C1 segment of cervical spinal cord (tissue), 14 donors: ENCODE results near the gene NXF1.
A peak's percentile ranks its signal among the peaks of the same experiment; 100 is the strongest.
"Not testable (repeated sequence)": the region's sequence is repeated elsewhere in the genome, so short reads cannot be mapped to it uniquely, and the experiment has no call there.

Source experiments
- DNase-seq, 14 donors: peaks; one replicate each; lab custom pipeline; 2025; lab: John Stamatoyannopoulos, UW

The NXF1 gene

GRCh38 chr11:62805076-62805892, at the start of gene NXF1:
TSS of gene NXF1 (minus strand) at chr11:62805440. CDS start at chr11:62805356, 84 bp downstream.
- peak; percentile 78 to 96 (median 90) for DNase-seq

- DNase-seq: no peak
Measured at GRCh38 chr11:62854013-62854824, 49.0 kb upstream of the NXF1 start.

- no peak for DNase-seq
Measured at GRCh38 chr11:62853279-62853965, 48.2 kb upstream of the NXF1 start.

- no peak for DNase-seq
Measured at GRCh38 chr11:62852523-62853188, 47.4 kb upstream of the NXF1 start.

- no peak for DNase-seq
Measured at GRCh38 chr11:62851807-62852522, 46.7 kb upstream of the NXF1 start.

- no peak for DNase-seq
Measured at GRCh38 chr11:62850911-62851806, 45.9 kb upstream of the NXF1 start.

GRCh38 chr11:62847767-62848314, 42.6 kb upstream of the NXF1 start:
- no peak for DNase-seq

- DNase-seq: no peak
Measured at GRCh38 chr11:62846177-62846576, 40.9 kb upstream of the NXF1 start.

- no peak for DNase-seq
Measured at GRCh38 chr11:62844154-62844553, 38.9 kb upstream of the NXF1 start.

GRCh38 chr11:62843466-62843865, 38.2 kb upstream of the NXF1 start:
- DNase-seq: no peak

GRCh38 chr11:62842891-62843290, 37.7 kb upstream of the NXF1 start:
- DNase-seq: not testable (repeated sequence)

- peak in 7 of 14 donors; percentile 13 to 57 (median 43) for DNase-seq
Measured at GRCh38 chr11:62842171-62842741, 37.0 kb upstream of the NXF1 start.

- peak in 13 of 14 donors; percentile 11 to 100 (median 83) for DNase-seq
Measured at GRCh38 chr11:62841361-62842170, 36.3 kb upstream of the NXF1 start.

GRCh38 chr11:62840721-62841360, 35.6 kb upstream of the NXF1 start:
- DNase-seq: peak in 10 of 14 donors; percentile 18 to 66 (median 46)

GRCh38 chr11:62839050-62839945, 34.1 kb upstream of the NXF1 start, which contains the start of gene WDR74:
TSS of gene WDR74 (minus strand) at chr11:62839590. CDS start at chr11:62839570, 20 bp downstream.
- DNase-seq: peak; percentile 35 to 95 (median 89)

- DNase-seq: no peak
Measured at GRCh38 chr11:62835336-62835735, 30.1 kb upstream of the NXF1 start.
